GM19463 (cell line): Measurements from ENCODE around the gene CCZ1B.
"Not testable (repeated sequence)": the region's sequence is repeated elsewhere in the genome, so short reads cannot be mapped to it uniquely, and the experiment has no call there.

Source experiments
- ATAC-seq: cut with Tn5 transposase; IDR thresholded peaks from one replicate; pipeline ENCODE4 v1.9.1; 2021; ENCODE audit warnings: mild to moderate bottlenecking, moderate library complexity; ENCODE audit not compliant: unreplicated experiment

CCZ1B gene

GRCh38 chr7:6826151-6826550, at the start of gene CCZ1B:
CCZ1B (minus strand) TSS chr7:6826275; CDS start chr7:6826197, 78 bp downstream.
- ATAC-seq, result peak; percentile 99

- ATAC-seq, result not testable (repeated sequence)
Measured at GRCh38 chr7:6875022-6875421, 48.9 kb upstream of the CCZ1B start.

DNA sequence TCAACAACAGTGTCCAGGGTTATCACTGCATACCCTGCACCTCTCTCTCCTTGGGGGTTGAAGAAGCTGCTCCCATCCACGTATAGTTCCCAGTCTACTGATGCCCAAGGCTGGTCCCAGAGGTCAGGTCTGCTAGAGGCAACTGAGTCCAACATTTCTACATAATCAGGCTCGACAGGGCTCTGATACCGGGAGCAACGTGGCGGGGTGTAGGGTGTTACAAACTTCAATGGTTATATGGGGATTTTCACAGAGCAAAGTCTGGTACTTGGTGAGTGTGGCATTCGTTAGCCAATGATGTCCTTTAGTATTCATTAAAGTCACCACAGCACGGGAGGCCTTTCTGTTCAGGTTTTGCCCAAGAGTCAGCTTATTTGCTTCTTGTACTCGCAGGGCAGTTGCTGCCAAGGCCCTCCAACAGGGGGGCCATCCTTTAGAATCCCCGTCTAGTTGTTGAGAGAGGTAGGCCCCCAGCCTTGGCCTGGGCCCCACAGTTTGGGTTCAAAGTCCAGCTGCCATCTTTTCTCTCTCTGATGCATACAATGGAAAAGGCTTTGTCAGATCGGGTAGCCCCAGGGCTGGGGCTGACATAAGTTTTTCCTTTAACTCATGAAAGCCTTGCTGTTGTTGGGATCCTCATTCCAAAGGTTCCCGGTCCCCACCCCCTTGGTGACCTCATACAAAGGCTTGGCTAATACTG, 46.3 kb upstream of the CCZ1B start:
- not testable (repeated sequence) for ATAC-seq

DNA sequence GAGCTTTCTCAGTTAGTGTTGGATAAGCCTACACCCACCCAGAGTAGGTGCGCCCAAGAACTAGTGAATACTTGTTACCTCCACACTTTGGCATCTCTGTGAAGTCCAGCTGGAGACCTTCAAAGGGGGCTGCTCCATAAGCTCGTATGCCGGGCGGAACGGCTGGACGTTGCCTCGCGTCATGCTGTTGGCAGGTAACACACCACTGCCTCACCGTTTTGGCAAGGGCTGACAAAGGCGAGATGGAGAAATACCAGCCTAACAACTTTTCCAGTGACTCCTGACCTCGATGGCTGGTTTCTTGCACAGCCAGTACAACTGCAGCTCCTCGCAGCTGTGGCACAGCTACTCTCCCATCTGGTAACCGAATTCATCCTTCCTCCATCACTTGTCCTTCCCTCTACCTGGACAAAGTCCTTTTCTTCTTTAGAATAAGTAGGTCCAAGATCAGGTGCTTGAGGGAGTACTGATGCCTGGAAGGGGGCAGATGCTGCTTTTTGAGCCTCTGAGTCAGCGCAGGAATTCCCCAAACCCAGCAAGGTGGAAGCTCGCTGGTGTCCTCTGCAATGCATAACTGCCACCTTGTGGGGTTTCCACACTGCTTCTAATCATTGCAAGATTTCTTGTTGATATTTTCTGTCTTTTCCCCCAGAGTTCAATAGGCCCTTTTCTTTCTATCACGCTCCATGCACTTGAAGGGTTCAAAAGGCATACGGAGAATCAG, 45.5 kb upstream of the CCZ1B start:
- ATAC-seq, result not testable (repeated sequence)

DNA sequence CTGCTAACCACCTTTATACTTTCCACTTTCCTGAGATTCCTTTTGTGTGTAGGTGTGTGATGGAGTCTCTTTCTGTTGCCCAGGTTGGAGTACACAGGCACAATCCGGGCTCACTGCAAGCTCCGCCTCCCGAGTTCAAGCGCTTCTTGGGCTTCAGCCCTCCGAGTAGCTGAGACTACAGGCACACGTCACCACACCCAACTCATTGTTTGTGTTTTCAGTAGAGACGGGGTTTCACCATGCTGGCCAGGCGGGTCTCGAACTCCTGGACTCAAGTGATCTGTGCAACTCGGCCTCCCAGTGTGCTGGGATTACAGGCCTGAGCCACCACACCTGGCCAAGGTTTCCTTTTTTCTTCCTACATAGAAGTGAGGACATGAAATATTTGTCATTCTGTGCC, 38.7 kb upstream of the CCZ1B start:
- not testable (repeated sequence) for ATAC-seq

DNA sequence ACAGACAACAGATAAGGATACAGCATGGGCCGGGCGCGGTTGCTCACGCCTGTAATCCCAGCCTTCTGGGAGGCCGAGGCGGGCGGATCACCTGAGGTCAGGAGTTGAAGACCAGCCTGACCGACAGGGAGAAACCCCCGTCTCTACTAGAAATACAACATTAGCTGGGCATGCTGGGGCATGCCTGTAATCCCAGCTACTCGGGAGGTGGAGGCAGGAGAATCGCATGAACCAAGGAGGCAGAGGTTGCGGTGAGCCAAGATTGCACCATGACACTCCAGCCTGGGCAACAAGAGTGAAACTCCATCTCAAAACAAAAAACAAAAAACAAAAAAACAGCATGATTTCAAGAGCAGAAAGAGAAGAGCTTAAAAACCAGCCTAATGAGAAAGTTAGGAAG, 38.1 kb upstream of the CCZ1B start:
- not testable (repeated sequence) for ATAC-seq

DNA sequence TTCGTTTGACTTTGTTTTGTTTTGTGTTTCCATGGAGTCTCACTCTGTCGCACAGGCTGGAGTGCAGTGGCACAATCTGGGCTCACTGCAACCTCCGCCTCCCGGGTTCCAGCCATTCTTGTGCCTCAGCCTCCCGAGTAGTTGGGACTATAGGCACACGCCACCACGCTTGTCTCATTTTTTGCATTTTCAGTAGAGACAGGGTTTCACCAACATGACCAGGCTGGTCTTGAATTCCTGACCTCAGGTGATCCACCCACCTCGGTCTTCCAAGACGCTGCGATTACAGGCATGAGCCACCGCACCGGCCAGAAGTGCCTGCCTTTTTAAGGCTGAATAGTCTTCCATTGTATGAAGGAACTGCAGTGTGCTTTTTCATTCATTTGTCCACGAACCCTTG, 36.8 kb upstream of the CCZ1B start:
- ATAC-seq, result not testable (repeated sequence)

DNA sequence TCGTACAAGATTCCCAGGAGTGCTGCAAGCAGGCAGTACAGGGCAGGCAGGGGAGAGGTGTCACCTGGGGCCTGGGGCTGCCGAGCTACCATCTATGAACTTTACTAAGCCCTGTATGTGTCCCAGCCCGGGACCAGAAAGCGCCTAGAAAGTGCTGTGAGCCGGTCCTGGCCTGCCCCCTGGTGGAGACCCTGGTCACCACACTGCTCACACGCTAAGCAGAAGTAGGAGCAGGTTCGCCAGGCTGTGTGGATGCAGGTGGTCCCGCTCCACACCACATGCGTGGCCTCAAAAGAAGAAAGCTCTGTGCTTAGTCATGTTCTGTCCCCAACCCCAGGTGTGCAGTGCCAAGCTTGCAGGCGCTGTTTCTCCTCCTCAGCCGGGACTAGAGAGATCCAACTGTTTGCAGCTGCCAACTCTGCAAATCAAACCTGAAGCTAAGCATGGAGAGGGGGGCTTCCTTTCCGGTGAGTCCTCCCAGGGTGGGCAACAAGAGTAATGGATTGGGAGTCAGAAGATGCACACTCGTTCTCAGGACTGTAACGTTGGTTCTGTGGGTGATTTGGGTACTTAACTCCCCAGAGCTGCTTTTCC, 31.7 kb upstream of the CCZ1B start:
- not testable (repeated sequence) for ATAC-seq

GRCh38 chr7:6855563-6856131, 29.6 kb upstream of the CCZ1B start:
- ATAC-seq, result not testable (repeated sequence)

GRCh38 chr7:6854747-6855562, 28.9 kb upstream of the CCZ1B start:
- ATAC-seq, result not testable (repeated sequence)

DNA sequence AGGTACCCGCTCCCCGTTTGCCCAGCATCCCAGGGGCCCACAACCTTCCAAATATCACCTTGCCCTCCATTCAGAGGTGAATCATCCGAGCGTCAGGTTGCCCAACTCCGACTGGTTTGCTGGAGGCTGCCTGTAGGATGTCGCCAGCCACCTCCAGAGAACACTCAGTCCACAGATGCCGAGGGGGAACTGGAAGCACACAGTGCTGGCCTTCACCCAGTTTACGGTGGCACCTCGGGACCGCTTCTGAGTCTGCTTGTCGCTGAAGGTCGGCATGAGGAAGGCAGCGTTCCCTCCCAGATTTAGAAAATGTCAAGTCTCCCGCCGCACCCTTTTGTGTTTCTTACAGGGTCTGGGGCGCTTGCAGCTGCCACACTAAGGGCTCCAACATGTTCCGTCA, 27.6 kb upstream of the CCZ1B start:
- not testable (repeated sequence) for ATAC-seq

- ATAC-seq, result not testable (repeated sequence)
Measured at GRCh38 chr7:6849127-6849526, 23.1 kb upstream of the CCZ1B start.

DNA sequence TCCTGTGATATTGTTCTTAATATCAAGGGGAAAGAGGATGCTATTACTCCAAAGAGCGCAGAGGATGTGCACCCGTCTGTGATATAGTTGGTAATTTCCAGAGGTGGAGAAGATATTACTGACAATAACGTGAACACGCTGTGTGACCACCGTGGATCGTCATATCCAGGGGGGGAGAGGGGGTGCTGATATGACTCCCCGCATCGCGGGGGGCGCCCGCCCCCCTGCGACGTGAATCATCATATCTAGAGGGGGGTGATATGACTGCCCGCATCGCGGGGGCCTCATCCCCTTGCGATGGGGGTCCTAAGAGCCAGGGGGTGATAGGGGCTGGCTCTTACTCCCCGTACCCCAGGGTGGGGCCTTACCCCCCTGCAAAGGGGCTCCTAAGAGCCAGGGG, 21.7 kb upstream of the CCZ1B start:
- not testable (repeated sequence) for ATAC-seq

DNA sequence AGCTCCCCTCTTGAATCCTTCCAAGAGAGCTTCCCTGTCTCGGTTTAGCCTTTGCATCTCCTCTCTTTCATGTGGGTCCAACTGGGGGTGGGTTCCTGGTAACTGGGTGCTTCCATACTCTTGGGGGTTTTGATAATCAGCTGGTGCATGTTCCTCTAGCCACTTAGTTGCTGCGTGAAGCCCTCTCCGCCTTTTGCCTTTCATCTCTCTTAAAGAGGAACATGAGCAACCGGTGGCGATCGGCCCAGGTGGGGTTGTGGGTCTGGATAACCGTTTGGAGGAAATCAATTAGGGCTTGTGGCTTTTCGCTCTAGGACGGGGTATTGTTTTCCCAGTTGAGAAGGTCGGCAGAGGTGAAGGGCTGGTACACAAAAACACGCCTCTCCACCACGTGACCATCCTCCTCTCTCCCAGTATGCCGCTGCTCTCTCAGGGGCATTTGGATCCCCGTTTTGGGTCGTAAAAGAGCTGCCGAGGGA, 19.9 kb upstream of the CCZ1B start:
- not testable (repeated sequence) for ATAC-seq

DNA sequence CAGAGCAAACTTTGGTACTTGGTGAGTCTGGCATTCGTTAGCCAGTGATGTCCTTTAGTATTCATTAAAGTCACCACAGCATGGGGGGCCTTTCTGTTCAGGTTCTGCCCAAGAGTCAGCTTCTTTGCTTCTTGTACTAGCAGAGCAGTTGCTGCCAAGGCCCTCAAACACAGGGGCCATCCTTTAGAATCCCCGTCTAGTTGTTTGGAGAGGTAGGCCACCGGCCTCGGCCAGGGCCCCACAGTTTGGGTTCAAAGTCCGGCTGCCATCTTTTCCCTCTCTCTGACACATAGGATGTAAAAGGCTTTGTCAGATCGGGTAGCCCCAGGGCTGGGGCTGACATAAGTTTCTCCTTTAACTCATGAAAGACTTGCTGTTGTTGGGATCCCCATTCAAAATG, 17.6 kb upstream of the CCZ1B start:
- not testable (repeated sequence) for ATAC-seq

DNA sequence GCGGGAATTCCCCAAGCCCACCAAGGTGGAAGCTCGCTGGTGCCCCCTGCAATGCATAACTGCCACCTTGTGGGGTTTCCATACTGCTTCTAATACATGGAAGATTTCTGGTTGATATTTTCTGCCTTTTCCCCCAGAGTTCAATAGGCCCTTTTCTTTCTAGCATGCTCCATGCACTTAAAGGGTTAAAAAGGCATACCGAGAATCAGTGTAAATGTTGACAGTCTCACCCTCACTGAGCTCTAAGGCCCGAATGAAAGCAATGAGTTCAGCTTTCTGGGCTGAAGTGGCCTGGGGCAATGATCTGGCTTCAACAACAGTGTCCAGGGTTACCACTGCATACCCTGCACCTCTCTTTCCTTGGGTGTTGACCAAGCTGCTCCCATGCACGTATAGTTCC, 17.0 kb upstream of the CCZ1B start:
- ATAC-seq, result not testable (repeated sequence)

DNA sequence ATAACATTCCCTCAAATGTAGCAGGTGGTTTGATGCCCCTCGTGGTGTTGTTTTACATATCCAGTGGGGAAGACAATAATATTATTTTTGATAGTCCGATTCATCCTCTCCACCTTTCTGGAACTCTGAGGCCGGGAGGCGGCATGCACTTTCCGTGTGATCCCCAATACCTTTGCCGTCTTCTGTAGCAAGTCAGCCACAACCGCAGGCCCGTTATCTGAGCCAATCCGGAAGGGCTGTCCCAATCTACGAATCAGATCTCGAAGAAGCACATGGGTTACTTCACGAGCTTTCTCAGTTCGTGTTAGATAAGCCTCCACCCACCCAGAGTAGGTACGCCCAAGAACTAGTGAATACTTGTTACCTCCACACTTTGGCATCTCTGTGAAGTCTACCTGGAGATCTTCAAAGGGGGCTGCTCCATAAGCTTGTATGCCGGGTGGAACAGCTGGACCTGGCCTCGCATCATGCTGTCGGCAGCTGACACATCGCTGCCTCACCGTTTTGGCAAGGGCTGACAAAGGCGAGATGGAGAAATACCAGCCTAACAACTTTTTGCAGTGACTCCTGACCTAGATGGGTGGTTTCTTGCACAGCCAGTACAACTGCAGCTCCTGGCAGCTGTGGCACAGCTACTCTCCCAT, 16.3 kb upstream of the CCZ1B start:
- not testable (repeated sequence) for ATAC-seq

DNA sequence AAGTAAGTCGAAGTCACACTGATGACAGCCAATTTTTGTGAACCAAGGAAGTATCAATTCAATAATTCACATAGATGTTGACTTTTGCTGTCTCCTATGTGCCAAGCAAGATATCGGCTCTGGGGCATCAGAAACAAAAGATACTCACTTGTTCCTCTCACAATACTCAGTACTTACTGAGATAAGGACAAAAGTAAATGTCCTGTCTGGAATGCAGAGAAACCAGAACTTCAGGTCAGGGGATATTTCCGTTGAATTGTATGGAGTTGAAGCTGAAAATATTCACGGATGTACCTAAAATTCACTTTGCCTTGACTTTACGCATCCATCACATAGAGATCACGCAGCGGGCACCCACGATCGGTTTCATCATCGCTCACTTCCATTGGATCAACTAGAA, 11.0 kb upstream of the CCZ1B start:
- ATAC-seq, result not testable (repeated sequence)

GRCh38 chr7:6835521-6835920, 9.4 kb upstream of the CCZ1B start:
- ATAC-seq, result not testable (repeated sequence)

GRCh38 chr7:6833636-6834035, 7.6 kb upstream of the CCZ1B start:
- ATAC-seq, result no peak
